Measurements from ENCODE around the gene KCNS1.

Gene KCNS1

GRCh38 chr20:45105317-45105716, 4.4 kb upstream of the KCNS1 start:
- no peak for DNase-seq

- no peak for DNase-seq
Observed at GRCh38 chr20:45104786-45105185, 3.9 kb upstream of the KCNS1 start.

- DNase-seq: no peak
Observed at GRCh38 chr20:45103072-45103471, 2.1 kb upstream of the KCNS1 start.

GRCh38 chr20:45101333-45101850, 465 bp upstream of the KCNS1 start:
- no peak for DNase-seq

- no peak for DNase-seq
Observed at GRCh38 chr20:45098103-45098773, 2.7 kb downstream of the KCNS1 start.

- DNase-seq: no peak
Observed at GRCh38 chr20:45097485-45098102, 3.3 kb downstream of the KCNS1 start.

- DNase-seq: no peak
Observed at GRCh38 chr20:45096781-45097180, 4.1 kb downstream of the KCNS1 start.

- DNase-seq: peak in 1 of 2 experiments; percentile 41
Observed at GRCh38 chr20:45095805-45096238, 5.1 kb downstream of the KCNS1 start.

GRCh38 chr20:45094864-45095574, 5.9 kb downstream of the KCNS1 start:
- DNase-seq: no peak

GRCh38 chr20:45094201-45094600, 6.7 kb downstream of the KCNS1 start:
- DNase-seq: no peak

GRCh38 chr20:45092898-45093297, 8.0 kb downstream of the KCNS1 start:
- DNase-seq: no peak

- no peak for DNase-seq
Observed at GRCh38 chr20:45091366-45091765, 9.6 kb downstream of the KCNS1 start.

- DNase-seq: no peak
Observed at GRCh38 chr20:45090481-45090880, 10.4 kb downstream of the KCNS1 start.

GRCh38 chr20:45088247-45088646, 12.7 kb downstream of the KCNS1 start:
- DNase-seq: no peak

GRCh38 chr20:45087814-45088213, 13.1 kb downstream of the KCNS1 start:
- no peak for DNase-seq

- no peak for DNase-seq
Observed at GRCh38 chr20:45087097-45087790, 13.7 kb downstream of the KCNS1 start.

- no peak for DNase-seq
Observed at GRCh38 chr20:45085867-45086266, 15.1 kb downstream of the KCNS1 start.

GRCh38 chr20:45085289-45085688, 15.6 kb downstream of the KCNS1 start:
- no peak for DNase-seq

- no peak for DNase-seq
Observed at GRCh38 chr20:45083127-45083526, 17.8 kb downstream of the KCNS1 start.

GRCh38 chr20:45082468-45082867, 18.5 kb downstream of the KCNS1 start:
- no peak for DNase-seq

- no peak for DNase-seq
Observed at GRCh38 chr20:45080867-45081624, 19.9 kb downstream of the KCNS1 start.

GRCh38 chr20:45077559-45077958, 23.4 kb downstream of the KCNS1 start:
- DNase-seq: no peak

GRCh38 chr20:45073221-45073620, 27.7 kb downstream of the KCNS1 start:
- no peak for DNase-seq
